H1 (cell line): ENCODE results near the gene TMEM63C. TPM values are rescaled to one million over a fixed set of nuclear protein-coding genes. Genes with fewer than 3 reads are reported as not detected.

ENCODE experiments used
- CTCF ChIA-PET: fragments of 300-600 bp; sonication (Branson Sonifier 250); formaldehyde crosslinking; loops from one replicate; lab custom pipeline; 2021; ENCODE audit not compliant: partially characterized antibody; lab: Charles Lee
- POLR2A ChIA-PET: fragments of 300-600 bp; sonication (Branson Sonifier 250); formaldehyde crosslinking; loops from one replicate; lab custom pipeline; 2021; ENCODE audit warnings: inconsistent platforms; ENCODE audit not compliant: partially characterized antibody; lab: Charles Lee
- DNase-seq, 2 experiments: peaks; one replicate each; pipeline versions ENCODE4 v3.0.0 to v3.0.0-alpha.2; 2010 to 2022; ENCODE audit warnings: low spot score in 2 of 2, low read depth in 1 of 2, mixed read lengths in 1 of 2
- FAIRE-seq: peaks from 2 replicates; lab custom pipeline; 2011; peaks lifted over from hg19 to GRCh38; lab: Jason Lieb, UNC
- H2AFZ ChIP-seq: 2 replicates; pipeline ENCODE4 v1.8.1; 2012; ENCODE audit warnings: low read length, inconsistent platforms
- H2AK5ac ChIP-seq: 2 replicates; pipeline ENCODE4 v1.6.1; 2013; ENCODE audit warnings: low read depth, low read length
- H2BK120ac ChIP-seq: replicated peaks from 2 replicates; pipeline ENCODE3; 2013; ENCODE audit warnings: low read depth, low read length, inconsistent platforms
- H2BK12ac ChIP-seq: 2 replicates; pipeline ENCODE4 v1.6.1; 2013; ENCODE audit warnings: low read depth, low read length
- H2BK15ac ChIP-seq: 2 replicates; pipeline ENCODE4 v1.6.1; 2013; ENCODE audit warnings: low read length
- H2BK20ac ChIP-seq: 2 replicates; pipeline ENCODE4 v1.6.1; 2013; ENCODE audit warnings: low read length
- H2BK5ac ChIP-seq: 2 replicates; pipeline ENCODE4 v1.6.1; 2013; ENCODE audit warnings: low read depth, low read length
- H3K14ac ChIP-seq: 2 replicates; pipeline ENCODE4 v1.6.1; 2013; ENCODE audit warnings: inconsistent platforms; ENCODE audit not compliant: insufficient read length
- H3K18ac ChIP-seq: 2 replicates; pipeline ENCODE4 v1.6.1; 2013; ENCODE audit warnings: low read length; ENCODE audit errors: extremely low read depth
- H3K23ac ChIP-seq: 2 replicates; pipeline ENCODE4 v1.6.1; 2013; ENCODE audit warnings: inconsistent platforms; ENCODE audit not compliant: insufficient read length
- H3K23me2 ChIP-seq: 2 replicates; pipeline ENCODE4 v1.6.1; 2013; ENCODE audit warnings: low read depth, low read length
- H3K27ac ChIP-seq: 2 replicates; pipeline ENCODE4 v1.6.1; 2011; ENCODE audit warnings: low read depth, low read length, inconsistent platforms
- H3K27me3 ChIP-seq, 4 experiments: replicated peaks in 1 of 4; 1 replicate in 1 of 4; 2 replicates in 3 of 4; pipeline versions ENCODE4 v1.6.1 to v1.8.1; 2011 to 2013; ENCODE audit warnings: low read length in 3 of 4, mild to moderate bottlenecking in 3 of 4, inconsistent platforms in 2 of 4, mixed read lengths in 2 of 4, moderate library complexity in 1 of 4; ENCODE audit not compliant: control insufficient read depth in 3 of 4, insufficient read depth in 3 of 4; ENCODE audit errors: extremely low read depth in 1 of 4
- H3K36me3 ChIP-seq, 4 experiments: 2 replicates each; pipeline versions ENCODE4 v1.6.1 to v1.8.1; 2011 to 2013; ENCODE audit warnings: mild to moderate bottlenecking in 4 of 4, low read length in 3 of 4, moderate library complexity in 2 of 4, control low read depth in 1 of 4, inconsistent platforms in 1 of 4; ENCODE audit not compliant: insufficient read depth in 4 of 4, control insufficient read depth in 2 of 4
- H3K4ac ChIP-seq: replicated peaks from 2 replicates; pipeline ENCODE3; 2013; ENCODE audit warnings: low read length, low read depth, mixed read lengths, inconsistent platforms; ENCODE audit not compliant: insufficient read length
- H3K4me1 ChIP-seq, 4 experiments: replicated peaks in 1 of 4; 1 replicate in 1 of 4; 2 replicates in 3 of 4; pipeline versions ENCODE4 v1.6.1 to v1.8.1; 2011 to 2013; ENCODE audit warnings: low read length in 3 of 4, inconsistent platforms in 2 of 4, mixed read lengths in 1 of 4; ENCODE audit not compliant: insufficient read depth in 4 of 4, control insufficient read depth in 3 of 4
- H3K4me2 ChIP-seq, 2 experiments: 2 replicates each; pipeline versions ENCODE4 v1.6.1 to v1.8.1; 2011 to 2013; ENCODE audit warnings: low read depth in 2 of 2, low read length in 2 of 2, control low read depth in 1 of 2, inconsistent platforms in 1 of 2, mild to moderate bottlenecking in 1 of 2; ENCODE audit not compliant: insufficient read depth in 1 of 2
- H3K4me3 ChIP-seq, 4 experiments: fragments of 200-600, 300-600 bp in 1 of 4; sonication (generic), shearing (Covaris generic), sonication (Bioruptor Twin) in 1 of 4; 2 replicates each; pipeline versions ENCODE4 v1.5.1 to v1.8.1; 2011 to 2016; ENCODE audit warnings: low read length in 4 of 4, low read depth in 3 of 4, control low read depth in 2 of 4, inconsistent platforms in 2 of 4, mild to moderate bottlenecking in 2 of 4, mixed read lengths in 1 of 4, moderate library complexity in 1 of 4; ENCODE audit not compliant: insufficient read depth in 2 of 4; ENCODE audit errors: extremely low read depth in 1 of 4
- H3K56ac ChIP-seq: replicated peaks from 2 replicates; pipeline ENCODE3; 2013; ENCODE audit warnings: low read depth, mild to moderate bottlenecking, mixed read lengths, low read length, inconsistent platforms; ENCODE audit not compliant: insufficient read length
- H3K79me1 ChIP-seq: 2 replicates; pipeline ENCODE4 v1.6.1; 2013; ENCODE audit warnings: low read depth, low read length, control low read depth
- H3K79me2 ChIP-seq, 2 experiments: 2 replicates each; pipeline versions ENCODE4 v1.6.1 to v1.8.1; 2012 to 2013; ENCODE audit warnings: low read length in 2 of 2, mild to moderate bottlenecking in 2 of 2, inconsistent platforms in 1 of 2; ENCODE audit not compliant: insufficient read depth in 2 of 2, control insufficient read depth in 1 of 2
- H3K9ac ChIP-seq, 4 experiments: replicated peaks in 1 of 4; 1 replicate in 1 of 4; 2 replicates in 3 of 4; pipeline versions ENCODE4 v1.6.1 to v1.8.1; 2011 to 2013; ENCODE audit warnings: low read depth in 3 of 4, low read length in 3 of 4, control low read depth in 2 of 4, mild to moderate bottlenecking in 2 of 4, moderate library complexity in 2 of 4, inconsistent platforms in 1 of 4; ENCODE audit errors: extremely low read depth in 1 of 4
- H3K9me3 ChIP-seq, 2 experiments: 2 replicates each; pipeline versions ENCODE4 v1.6.1 to v1.8.1; 2012 to 2013; ENCODE audit warnings: mild to moderate bottlenecking in 2 of 2, moderate library complexity in 2 of 2, control low read depth in 1 of 2, inconsistent platforms in 1 of 2, low read depth in 1 of 2, low read length in 1 of 2, mixed read lengths in 1 of 2; ENCODE audit not compliant: insufficient read depth in 2 of 2
- H4K20me1 ChIP-seq, 2 experiments: replicated peaks in 1 of 2; 2 replicates each; pipeline versions ENCODE3 to v1.8.1; 2011 to 2013; ENCODE audit warnings: inconsistent platforms in 2 of 2, low read length in 2 of 2, mild to moderate bottlenecking in 1 of 2; ENCODE audit not compliant: insufficient read depth in 2 of 2, control insufficient read depth in 1 of 2
- H4K5ac ChIP-seq: 2 replicates; pipeline ENCODE4 v1.6.1; 2013; ENCODE audit warnings: low read length, low read depth, mixed read lengths, inconsistent platforms; ENCODE audit not compliant: insufficient read length
- H4K8ac ChIP-seq: 2 replicates; pipeline ENCODE4 v1.8.0; 2013; ENCODE audit warnings: mild to moderate bottlenecking, moderate library complexity, low read length, inconsistent platforms; ENCODE audit not compliant: insufficient read depth; ENCODE audit errors: extremely low read depth
- H4K91ac ChIP-seq: replicated peaks from 2 replicates; pipeline ENCODE3; 2013; ENCODE audit warnings: low read length, mixed read lengths, inconsistent platforms; ENCODE audit not compliant: insufficient read length
- ATF2 ChIP-seq: IDR thresholded peaks from 2 replicates; pipeline ENCODE4 v1.6.1; 2012; ENCODE audit warnings: low read length, inconsistent platforms
- WGBS, 2 experiments: shearing (Covaris generic) in 1 of 2; methylation state at CpG; one replicate each; pipeline versions ENCODE4 v1.1.6 to v1.1.7; 2013 to 2015; ENCODE audit warnings: low lambda C conversion rate in 2 of 2, mixed read lengths in 2 of 2, inconsistent platforms in 1 of 2, low coverage in 1 of 2, missing lambda C conversion rate in 1 of 2; ENCODE audit not compliant: insufficient replicate concordance in 2 of 2, insufficient coverage in 1 of 2, insufficient read length in 1 of 2; ENCODE audit errors: extremely low coverage in 1 of 2, missing lambda C conversion rate in 1 of 2; 5-methylcytosine and 5-hydroxymethylcytosine counted together
- polyA plus RNA-seq, 7 experiments: library from polyadenylated mRNA; depleted of rRNA in 3 of 7; stranded (reverse) in 5 of 7; unstranded in 2 of 7; fragments of >200 nt in 5 of 7; fragments of 200-250 nt in 2 of 7; gene quantifications; 1 replicate in 5 of 7; 2 replicates in 1 of 7; 4 replicates in 1 of 7; pipeline versions ENCODE4 v1.2.1 to v1.2.3, GENCODE V29; 2011 to 2013; ENCODE audit warnings: missing spikeins in 2 of 7, mixed read lengths in 2 of 7
- total RNA-seq: library from RNA; stranded (reverse); fragmentation: NEBNext Ultra II Directional; extraction: Animal tissue kit (Norgen Biotek cat#: 25700); gene quantifications from 2 replicates; pipeline ENCODE4 v1.2.1, GENCODE V29; 2021

Gene TMEM63C
- total and polyA plus RNA-seq, 2 of the 8 experiments (the other 6 are each of a cell fraction or from before 2014, with no cell fraction given): 3.0 to 7.6 TPM

- CTCF ChIA-PET: interaction anchor here (1.0 to 7.4 kb wide), 8 partner anchors 12 to 85 kb away, joined by 3 to 75 read pairs (median 8); no protein-coding TSS in a partner anchor
These were observed 43.7 kb downstream of the TMEM63C start for GRCh38 chr14:77225254-77225653.

More at GRCh38 chr14:77225254-77225653, 43.7 kb downstream of the TMEM63C start:
- H3K56ac ChIP-seq: no peak overlapping the region
- H2AFZ ChIP-seq: no peak overlapping the region
- H3K27ac ChIP-seq: no peak overlapping the region
- H3K79me1 ChIP-seq: no peaks in the 10 kb centered on the region
- peak overlapping the region; percentile 80; the same call in 1 of the 2 replicates for H2BK20ac ChIP-seq
- H3K4me1 ChIP-seq: peaks cover 16 to 35% (median 20%) of the 10 kb centered on the region in 4 experiments
- POLR2A ChIA-PET: no interaction called here
- no peak overlapping the region for H3K4ac ChIP-seq
- no peak overlapping the region for H4K8ac ChIP-seq
- WGBS, 2 experiments: 56% methylated on average over 8 of the region's 12 CpGs; no CpG with 5 or more reads in 1 of the 2 experiments
- H3K27me3 ChIP-seq: no peaks in the 10 kb centered on the region
- H3K79me2 ChIP-seq: no peaks in the 10 kb centered on the region
- no peak overlapping the region for H4K91ac ChIP-seq
- H3K9ac ChIP-seq: no peak overlapping the region; a peak in 1 of 7 replicates
- H3K14ac ChIP-seq: no peak overlapping the region
- no peak overlapping the region for H2BK120ac ChIP-seq
- TF ChIP-seq ATF2: no peak
- H3K4me3 ChIP-seq: no peak overlapping the region
- 0 out of 2 replicates have a peak overlapping the region, but pooled peaks have one; percentile 52 for H2BK5ac ChIP-seq
- H3K4me2 ChIP-seq: no peak overlapping the region; a peak in 1 of 4 replicates
- no peak overlapping the region for H2BK12ac ChIP-seq
- no peak overlapping the region for H4K5ac ChIP-seq
- no peaks in the 10 kb centered on the region for H3K36me3 ChIP-seq
- H3K18ac ChIP-seq: no peak overlapping the region
- H2BK15ac ChIP-seq: no peak overlapping the region
- H3K9me3 ChIP-seq: no peaks in the 10 kb centered on the region
- H4K20me1 ChIP-seq: no peaks in the 10 kb centered on the region
- no peak for FAIRE-seq
- H2AK5ac ChIP-seq: no peak overlapping the region
- no peak for DNase-seq
- H3K23ac ChIP-seq: no peak overlapping the region
- H3K23me2 ChIP-seq: 0 out of 2 replicates have a peak, but pooled peaks cover 2% of the 10 kb centered on the region
